ENCODE results near the gene MAD1L1. TPM values are rescaled to one million over a fixed set of nuclear protein-coding genes. Genes with fewer than 3 reads are reported as not detected.
"Not testable (repeated sequence)": the region's sequence is repeated elsewhere in the genome, so short reads cannot be mapped to it uniquely, and the experiment has no call there.

MAD1L1 gene
- total and polyA plus RNA-seq, 3 experiments from 2014 or later = 43.6 to 185 (median 47.3) TPM

DNA sequence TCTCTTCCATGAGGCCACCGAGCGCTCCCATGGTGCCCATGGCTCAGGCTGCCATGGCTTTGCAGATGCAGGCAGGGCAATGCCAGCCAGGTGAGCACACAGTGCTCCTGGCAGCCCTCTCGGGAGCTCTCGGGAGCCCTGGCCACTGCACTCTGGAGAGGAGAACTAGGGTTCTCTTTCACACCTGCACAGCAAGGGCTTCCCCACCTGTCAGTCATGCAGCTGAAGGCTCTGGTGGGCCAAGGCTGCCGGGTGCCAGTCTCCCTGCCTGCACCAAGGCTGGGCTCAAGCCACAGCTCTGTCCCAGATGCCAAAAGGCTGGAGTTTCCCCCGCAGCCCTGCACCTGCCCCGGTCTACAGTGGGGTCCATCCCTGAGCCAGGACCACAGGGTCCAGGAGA lies 41.9 kb upstream of the MAD1L1 start:
- DNase-seq = no peak
- no peak overlapping the region for H3K4me3 Mint-ChIP-seq
- Histone ChIP-seq H3K27ac (ENCODE audit: low read depth, low read length) (no peak overlapping the region), H3K4me1 (ENCODE audit: insufficient read depth, low read length) (no peaks in the 10 kb centered on the region), H3K27me3 (ENCODE audit: insufficient read depth, low read length, poor library complexity, severe bottlenecking) (no peaks in the 10 kb centered on the region), H3K36me3 (ENCODE audit: insufficient read depth, low read length) (no peaks in the 10 kb centered on the region), H3K4me3 (ENCODE audit: low read length) (no peak overlapping the region), H3K9me3 (ENCODE audit: low read length) (no peaks in the 10 kb centered on the region)
- CTCF ChIA-PET = no interaction called here
- POLR2A ChIA-PET = no interaction called here
- no peak overlapping the region for H3K27ac Mint-ChIP-seq
- H3K27me3 Mint-ChIP-seq = no peaks in the 10 kb centered on the region
- H3K36me3 Mint-ChIP-seq = peaks cover 0 to 20% (median 5%) of the 10 kb centered on the region in 3 donors
- no peaks in the 10 kb centered on the region for H3K9me3 Mint-ChIP-seq
- peaks cover 0 to under 1% (median 0%) of the 10 kb centered on the region in 3 donors for H3K4me1 Mint-ChIP-seq

DNA sequence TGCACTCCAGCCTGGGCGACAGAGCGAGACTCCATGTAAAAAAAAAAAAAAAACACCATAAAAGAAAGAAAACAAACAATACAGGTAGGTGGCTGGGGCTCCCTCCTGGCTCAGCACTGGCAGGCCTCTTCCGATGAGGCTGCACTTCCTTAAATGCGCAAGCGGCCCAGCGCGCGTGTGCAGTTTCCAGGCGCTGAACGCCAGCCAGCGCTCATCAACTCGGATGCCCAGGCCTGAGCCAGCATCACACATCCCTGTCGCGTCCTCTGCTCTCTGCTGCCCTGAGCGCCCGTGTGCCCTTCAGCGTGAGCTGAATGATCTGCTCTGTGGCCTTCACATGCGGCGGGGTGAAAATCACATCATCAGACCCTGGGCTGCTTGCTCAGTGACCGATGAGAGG lies 41.1 kb upstream of the MAD1L1 start:
- DNase-seq = no peak
- Mint-ChIP-seq H3K9me3 (no peaks in the 10 kb centered on the region), H3K4me1 (no peaks in the 10 kb centered on the region), H3K36me3 (peaks cover 0 to 20% (median 8%) of the 10 kb centered on the region in 3 donors), H3K27me3 (no peaks in the 10 kb centered on the region), H3K27ac (no peak overlapping the region), H3K4me3 (no peak overlapping the region)
- Histone ChIP-seq H3K9me3 (ENCODE audit: low read length) (no peaks in the 10 kb centered on the region), H3K27me3 (ENCODE audit: insufficient read depth, low read length, poor library complexity, severe bottlenecking) (no peaks in the 10 kb centered on the region), H3K4me1 (ENCODE audit: insufficient read depth, low read length) (no peaks in the 10 kb centered on the region), H3K36me3 (ENCODE audit: insufficient read depth, low read length) (no peaks in the 10 kb centered on the region), H3K4me3 (ENCODE audit: low read length) (no peak overlapping the region), H3K27ac (ENCODE audit: low read depth, low read length) (no peak overlapping the region)
- ChIA-PET CTCF (no interaction called here), POLR2A (no interaction called here)

DNA sequence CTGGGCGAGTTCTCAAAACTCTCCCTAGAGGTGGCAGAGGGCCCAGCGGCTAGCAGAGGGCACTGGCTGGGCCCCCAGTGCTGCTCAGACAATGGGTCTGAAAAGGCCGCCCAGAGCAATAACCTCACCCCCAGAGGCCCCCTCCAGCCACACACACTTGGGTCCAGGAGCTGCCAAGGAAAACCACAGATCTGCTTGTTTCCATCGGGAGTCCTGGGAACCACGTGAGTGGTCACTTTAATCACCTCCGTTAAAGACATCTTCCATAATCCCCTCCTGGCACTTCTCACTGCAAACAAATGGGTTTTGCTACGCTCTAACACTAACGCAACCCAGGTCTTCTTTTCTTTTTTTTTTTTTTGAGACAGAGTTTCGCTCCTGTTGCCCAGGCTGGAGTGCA lies 39.3 kb upstream of the MAD1L1 start:
- peaks cover 0 to 17% (median 8%) of the 10 kb centered on the region in 3 donors for H3K36me3 Mint-ChIP-seq
- POLR2A ChIA-PET = no interaction called here
- no peak for DNase-seq
- Histone ChIP-seq H3K9me3 (ENCODE audit: low read length) (no peaks in the 10 kb centered on the region), H3K36me3 (ENCODE audit: insufficient read depth, low read length) (no peaks in the 10 kb centered on the region), H3K4me1 (ENCODE audit: insufficient read depth, low read length) (no peaks in the 10 kb centered on the region), H3K4me3 (ENCODE audit: low read length) (no peak overlapping the region), H3K27me3 (ENCODE audit: insufficient read depth, low read length, poor library complexity, severe bottlenecking) (no peaks in the 10 kb centered on the region), H3K27ac (ENCODE audit: low read depth, low read length) (no peak overlapping the region)
- CTCF ChIA-PET = no interaction called here
- no peaks in the 10 kb centered on the region for H3K27me3 Mint-ChIP-seq
- H3K4me3 Mint-ChIP-seq = no peak overlapping the region
- no peaks in the 10 kb centered on the region for H3K9me3 Mint-ChIP-seq
- H3K27ac Mint-ChIP-seq = no peak overlapping the region
- H3K4me1 Mint-ChIP-seq = no peaks in the 10 kb centered on the region

DNA sequence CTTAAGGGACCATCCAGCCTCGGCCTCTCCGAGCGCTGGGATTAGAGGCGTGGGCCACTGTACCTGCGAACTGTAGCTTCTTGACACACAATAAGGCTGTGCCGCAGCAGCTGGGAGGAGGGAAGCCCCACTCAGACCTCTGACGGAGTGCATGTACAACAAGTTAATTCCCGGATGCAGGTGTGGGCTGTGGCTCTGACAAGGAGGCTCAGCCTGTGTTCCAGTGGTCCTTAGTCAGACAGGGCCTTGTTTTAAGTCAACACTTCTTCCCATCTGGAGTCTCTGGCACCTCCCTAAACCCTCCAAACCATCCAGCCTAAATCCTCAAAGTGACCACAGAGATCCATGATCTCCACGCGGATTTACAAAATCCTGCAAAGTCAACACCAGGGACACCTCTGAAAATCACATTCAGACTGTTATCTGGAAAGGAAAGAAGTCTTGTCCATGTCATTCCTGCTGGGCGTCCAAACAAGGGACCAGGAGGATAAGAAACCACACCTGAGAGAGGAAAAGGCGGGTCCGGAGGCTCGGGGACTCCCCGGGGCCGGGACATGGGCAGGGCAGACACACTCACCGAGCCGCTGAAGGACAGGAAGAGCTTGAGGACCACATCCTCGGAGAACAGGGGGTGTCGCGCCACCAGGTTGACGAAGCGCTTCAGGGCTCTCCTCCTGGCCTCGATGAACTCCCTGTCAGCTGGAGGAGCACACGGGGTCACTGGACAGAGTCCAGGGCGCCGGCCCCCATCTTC lies 38.7 kb upstream of the MAD1L1 start:
- H3K9me3 ChIP-seq (ENCODE audit: low read length) = no peaks in the 10 kb centered on the region
- Mint-ChIP-seq H3K4me3 (no peak overlapping the region), H3K27me3 (no peaks in the 10 kb centered on the region), H3K36me3 (peaks cover 0 to 13% (median 8%) of the 10 kb centered on the region in 3 donors), H3K4me1 (no peaks in the 10 kb centered on the region), H3K27ac (peak overlapping the region in 1 of 8 donors; percentile 43), H3K9me3 (no peaks in the 10 kb centered on the region)
- H3K36me3 ChIP-seq (ENCODE audit: insufficient read depth, low read length) = no peaks in the 10 kb centered on the region
- ChIA-PET CTCF (no interaction called here), POLR2A (no interaction called here)
- H3K4me1 ChIP-seq (ENCODE audit: insufficient read depth, low read length) = no peaks in the 10 kb centered on the region
- H3K27me3 ChIP-seq (ENCODE audit: insufficient read depth, low read length, poor library complexity, severe bottlenecking) = no peaks in the 10 kb centered on the region
- H3K27ac ChIP-seq (ENCODE audit: low read depth, low read length) = no peak overlapping the region
- DNase-seq = no peak
- no peak overlapping the region for H3K4me3 ChIP-seq (ENCODE audit: low read length)

DNA sequence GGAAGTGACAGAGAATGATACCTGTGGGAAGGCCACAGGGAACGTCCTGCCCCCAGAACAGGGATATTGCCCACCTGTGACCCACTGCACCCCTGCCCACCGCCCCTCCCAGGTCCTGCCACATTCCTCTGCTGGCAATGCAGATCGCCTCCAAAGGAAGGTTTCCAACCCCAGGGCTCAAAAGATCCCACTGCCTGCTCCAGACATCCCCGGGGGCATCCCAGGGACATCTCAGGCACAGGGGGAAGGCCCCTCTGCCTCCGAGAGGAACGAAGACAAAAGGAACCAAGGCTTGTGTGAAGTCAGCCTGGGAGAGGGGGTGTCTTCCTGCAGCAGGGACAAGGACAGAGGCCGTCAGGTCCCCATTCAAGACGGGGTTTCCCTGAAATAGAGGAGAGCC lies 37.8 kb upstream of the MAD1L1 start:
- no peak overlapping the region for H3K4me3 Mint-ChIP-seq
- POLR2A ChIA-PET = no interaction called here
- Histone ChIP-seq H3K27me3 (ENCODE audit: insufficient read depth, low read length, poor library complexity, severe bottlenecking) (no peaks in the 10 kb centered on the region), H3K4me3 (ENCODE audit: low read length) (no peak overlapping the region), H3K36me3 (ENCODE audit: insufficient read depth, low read length) (no peaks in the 10 kb centered on the region), H3K4me1 (ENCODE audit: insufficient read depth, low read length) (no peaks in the 10 kb centered on the region), H3K27ac (ENCODE audit: low read depth, low read length) (no peak overlapping the region), H3K9me3 (ENCODE audit: low read length) (no peaks in the 10 kb centered on the region)
- H3K36me3 Mint-ChIP-seq = peaks cover 0 to 13% (median 9%) of the 10 kb centered on the region in 3 donors
- H3K27ac Mint-ChIP-seq = no peak overlapping the region
- no peak for DNase-seq
- CTCF ChIA-PET = no interaction called here
- H3K27me3 Mint-ChIP-seq = no peaks in the 10 kb centered on the region
- H3K9me3 Mint-ChIP-seq = no peaks in the 10 kb centered on the region
- no peaks in the 10 kb centered on the region for H3K4me1 Mint-ChIP-seq

DNA sequence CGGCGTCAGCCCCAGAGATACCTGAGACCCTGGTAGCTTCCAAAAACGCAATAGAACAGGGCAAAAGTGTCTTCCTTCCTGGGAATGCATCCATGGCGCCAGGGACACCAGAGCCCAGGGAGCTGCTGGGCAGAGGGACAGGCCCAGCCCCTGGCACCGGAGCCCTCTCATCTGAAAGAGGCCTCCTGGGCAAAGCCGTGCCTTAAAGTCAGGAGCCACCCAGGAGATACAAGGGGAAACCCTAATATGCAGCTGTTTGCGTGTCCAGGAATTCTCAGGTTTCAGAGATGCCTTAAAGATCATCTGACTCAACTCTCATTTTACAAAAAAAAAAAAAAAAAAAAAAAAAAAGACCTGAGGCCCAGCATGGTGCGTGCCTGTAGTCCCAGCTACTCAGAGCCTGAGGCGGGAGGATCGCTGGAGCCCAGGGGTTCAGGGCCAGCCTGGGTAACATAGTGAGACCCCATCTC lies 37.3 kb upstream of the MAD1L1 start:
- Mint-ChIP-seq H3K27me3 (no peaks in the 10 kb centered on the region), H3K9me3 (no peaks in the 10 kb centered on the region), H3K4me3 (no peak overlapping the region), H3K36me3 (peaks cover 0 to 13% (median 10%) of the 10 kb centered on the region in 3 donors), H3K27ac (no peak overlapping the region), H3K4me1 (no peaks in the 10 kb centered on the region)
- H3K4me3 ChIP-seq (ENCODE audit: low read length) = no peak overlapping the region
- H3K36me3 ChIP-seq (ENCODE audit: insufficient read depth, low read length) = no peaks in the 10 kb centered on the region
- no peak overlapping the region for H3K27ac ChIP-seq (ENCODE audit: low read depth, low read length)
- no peak for DNase-seq
- no peaks in the 10 kb centered on the region for H3K27me3 ChIP-seq (ENCODE audit: insufficient read depth, low read length, poor library complexity, severe bottlenecking)
- no peaks in the 10 kb centered on the region for H3K4me1 ChIP-seq (ENCODE audit: insufficient read depth, low read length)
- H3K9me3 ChIP-seq (ENCODE audit: low read length) = no peaks in the 10 kb centered on the region
- POLR2A ChIA-PET = no interaction called here
- CTCF ChIA-PET = no interaction called here

DNA sequence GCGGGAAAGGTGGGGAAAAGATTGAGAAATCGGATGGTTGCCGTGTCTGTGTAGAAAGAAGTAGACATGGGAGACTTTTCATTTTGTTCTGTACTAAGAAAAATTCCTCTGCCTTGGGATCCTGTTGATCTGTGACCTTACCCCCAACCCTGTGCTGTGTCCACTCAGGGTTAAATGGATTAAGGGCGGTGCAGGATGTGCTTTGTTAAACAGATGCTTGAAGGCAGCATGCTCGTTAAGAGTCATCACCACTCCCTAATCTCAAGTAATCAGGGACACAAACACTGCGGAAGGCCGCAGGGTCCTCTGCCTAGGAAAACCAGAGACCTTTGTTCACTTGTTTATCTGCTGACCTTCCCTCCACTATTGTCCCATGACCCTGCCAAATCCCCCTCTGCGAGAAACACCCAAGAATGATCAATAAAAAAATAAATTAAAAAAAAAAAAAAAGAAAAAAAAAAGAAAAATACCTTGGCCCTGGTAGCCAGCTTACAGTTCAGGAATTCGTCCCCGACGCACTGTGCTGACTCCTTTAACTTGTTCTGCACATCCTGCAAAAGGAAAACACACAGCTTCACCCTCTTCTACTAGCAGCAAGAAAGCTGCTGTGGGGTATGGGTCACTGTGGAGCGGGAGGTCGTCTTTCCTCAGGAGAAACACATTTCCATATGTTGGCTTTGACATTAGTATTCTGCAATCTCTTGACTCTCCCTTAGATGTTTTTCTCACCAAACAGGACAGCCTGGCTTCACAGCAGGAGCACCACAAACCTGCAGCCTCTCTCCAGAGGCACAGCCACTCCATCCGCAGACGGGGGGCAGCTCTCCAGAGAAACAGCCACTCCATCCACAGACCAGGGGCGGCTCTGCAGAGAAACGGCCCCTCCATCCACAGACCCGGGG lies 36.6 kb upstream of the MAD1L1 start:
- H3K27ac ChIP-seq (ENCODE audit: low read depth, low read length); CTCF ChIA-PET; H3K36me3 ChIP-seq (ENCODE audit: insufficient read depth, low read length); H3K27ac Mint-ChIP-seq; POLR2A ChIA-PET; H3K4me1 ChIP-seq (ENCODE audit: insufficient read depth, low read length); H3K4me1 Mint-ChIP-seq; DNase-seq; H3K27me3 ChIP-seq (ENCODE audit: insufficient read depth, low read length, poor library complexity, severe bottlenecking); H3K9me3 Mint-ChIP-seq; H3K27me3 Mint-ChIP-seq; H3K9me3 ChIP-seq (ENCODE audit: low read length); H3K4me3 ChIP-seq (ENCODE audit: low read length); H3K4me3 Mint-ChIP-seq: not testable (repeated sequence)
- peaks cover under 1 to 12% (median 10%) of the 10 kb centered on the region in 3 donors for H3K36me3 Mint-ChIP-seq

DNA sequence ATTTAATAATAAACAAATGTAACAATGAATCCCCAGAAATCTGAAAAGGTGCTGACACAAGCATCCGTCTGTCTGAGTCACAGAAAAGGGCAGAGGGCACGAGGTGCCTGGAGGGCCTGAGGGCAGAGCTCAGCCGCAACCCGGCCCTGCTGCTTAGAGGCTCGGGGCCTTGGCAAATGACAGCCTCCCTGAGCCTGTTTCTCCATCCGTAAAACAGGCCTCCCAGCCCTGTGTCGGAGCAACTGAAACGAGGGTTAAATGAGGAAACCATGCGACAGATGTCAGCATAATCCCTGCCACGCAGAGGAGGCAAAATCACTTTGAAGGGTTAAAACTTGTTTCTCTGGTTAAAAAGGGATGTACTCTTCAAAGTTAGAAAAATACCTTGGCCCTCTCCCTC lies 34.2 kb upstream of the MAD1L1 start:
- Histone ChIP-seq H3K27ac (ENCODE audit: low read depth, low read length) (no peak overlapping the region), H3K4me3 (ENCODE audit: low read length) (no peak overlapping the region), H3K9me3 (ENCODE audit: low read length) (no peaks in the 10 kb centered on the region), H3K4me1 (ENCODE audit: insufficient read depth, low read length) (no peaks in the 10 kb centered on the region), H3K27me3 (ENCODE audit: insufficient read depth, low read length, poor library complexity, severe bottlenecking) (no peaks in the 10 kb centered on the region), H3K36me3 (ENCODE audit: insufficient read depth, low read length) (no peaks in the 10 kb centered on the region)
- POLR2A ChIA-PET = no interaction called here
- CTCF ChIA-PET = no interaction called here
- Mint-ChIP-seq H3K9me3 (no peaks in the 10 kb centered on the region), H3K27ac (no peak overlapping the region), H3K4me3 (no peak overlapping the region), H3K36me3 (peaks cover 5 to 12% (median 11%) of the 10 kb centered on the region in 3 donors), H3K4me1 (no peaks in the 10 kb centered on the region), H3K27me3 (no peaks in the 10 kb centered on the region)
- no peak for DNase-seq
